GM12892 (cell line): ENCODE data around the gene EXPH5.

Experiments used
- POLR2A ChIP-seq: IDR thresholded peaks from 2 replicates; pipeline ENCODE4 v1.6.1; 2011; ENCODE audit warnings: low read depth, low read length, control low read depth
- POLR2AphosphoS5 ChIP-seq: IDR thresholded peaks from 2 replicates; pipeline ENCODE4 v1.6.1; 2011; ENCODE audit warnings: low read depth, low read length, control low read depth
- TAF1 ChIP-seq: IDR thresholded peaks from 2 replicates; pipeline ENCODE4 v1.6.1; 2011; ENCODE audit warnings: low read depth, mild to moderate bottlenecking, control low read depth, low read length, borderline replicate concordance

- TF ChIP-seq POLR2A (no peak), TAF1 (no peak), POLR2AphosphoS5 (no peak)
These were observed 4.4 kb downstream of the EXPH5 start for GRCh38 chr11:108589136-108589535.
